ENCODE results near the gene DNAJB14. TPM values are rescaled to one million over a fixed set of nuclear protein-coding genes. Genes with fewer than 3 reads are reported as not detected.

The DNAJB14 gene
- total and polyA plus RNA-seq, 2 of the 13 experiments (the other 11 are each of a cell fraction or from before 2014, with no cell fraction given): 9.1 to 38.1 TPM

DNA sequence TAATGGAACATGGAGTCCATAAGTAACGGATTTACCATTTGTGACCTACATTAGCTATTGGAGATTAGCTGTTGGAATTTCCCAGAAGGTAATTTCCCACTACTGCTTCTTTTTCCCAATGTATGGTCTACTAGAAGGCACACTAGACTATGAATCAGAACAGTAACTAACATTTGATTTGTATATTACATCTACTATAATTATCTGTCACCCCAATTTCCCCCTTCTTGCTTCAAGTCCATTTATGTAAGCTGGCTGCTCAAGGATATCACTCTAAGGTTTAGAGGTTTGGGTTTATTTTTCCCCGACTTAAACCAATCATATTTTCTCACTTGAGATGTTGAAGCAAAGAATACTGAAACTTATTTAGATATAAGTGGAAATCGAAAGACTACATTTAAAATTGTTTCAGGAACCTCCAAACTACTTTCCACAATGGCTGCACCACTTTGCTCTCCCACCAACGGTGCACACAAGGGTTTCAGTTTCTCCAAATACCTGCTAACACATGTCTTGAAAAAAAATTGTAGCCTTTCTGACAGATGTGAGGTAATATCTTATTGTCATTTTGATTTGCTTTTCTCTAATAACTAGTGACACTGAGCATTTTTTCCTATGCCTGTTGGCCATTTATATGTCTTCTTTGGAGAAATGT, 37.0 kb upstream of the DNAJB14 start:
- in situ Hi-C loops (cut with HindIII; ENCODE audit: extremely low pct_ligation_motif_present, low pct_unique_long_range_greater_than_20kb): no loop called here
- H3K4me3 ChIP-seq (replicated peaks in 1 of 3; ENCODE audit: insufficient read depth in 1 of 3, low read depth in 2 of 3, low read length in 3 of 3): no peak overlapping the region
- H4K20me1 ChIP-seq (ENCODE audit: insufficient read depth, low read length): no peaks in the 10 kb centered on the region
- H3K36me3 ChIP-seq (replicated peaks in 1 of 2; ENCODE audit: control insufficient read depth in 1 of 2, insufficient read depth in 2 of 2, low read length in 2 of 2): no peaks in the 10 kb centered on the region
- no peaks in the 10 kb centered on the region for H3K79me2 ChIP-seq (ENCODE audit: insufficient read depth, low read length)
- no peaks in the 10 kb centered on the region for H3K9me3 ChIP-seq (ENCODE audit: low read length)
- H2AFZ ChIP-seq (ENCODE audit: low read length): no peak overlapping the region
- no peaks in the 10 kb centered on the region for H3K4me1 ChIP-seq (ENCODE audit: insufficient read depth, low read length)
- H3K4me2 ChIP-seq (ENCODE audit: low read depth, low read length): no peak overlapping the region
- POLR2A ChIA-PET: no interaction called here
- no TSS peak for BruUV-seq (replicated peaks)
- TF ChIP-seq SP1 (IDR thresholded peaks at IDR 0.05): no peak
- TF ChIP-seq SP1 (CRISPR knock-in tag; IDR thresholded peaks at IDR 0.05): no peak
- TF ChIP-seq RBM39 (IDR thresholded peaks at IDR 0.05; ENCODE audit: low read depth, low read length, poor library complexity, severe bottlenecking): no peak
- TF ChIP-seq MBD4 (IDR thresholded peaks at IDR 0.05; ENCODE audit: borderline replicate concordance, low read length): no peak
- TF ChIP-seq EHMT2 (IDR thresholded peaks at IDR 0.05; ENCODE audit: borderline replicate concordance, low read depth, low read length): no peak
- no peak for TF ChIP-seq ZNF350 (CRISPR knock-in tag; IDR thresholded peaks at IDR 0.05; ENCODE audit: borderline replicate concordance, low read depth)
- no peak for TF ChIP-seq HNRNPUL1 (IDR thresholded peaks at IDR 0.05; ENCODE audit: low read depth, low read length)
- no peak for TF ChIP-seq PLRG1 (conservative IDR thresholded peaks at IDR 0.05)
- no peak for TF ChIP-seq ZFAT (CRISPR knock-in tag; conservative IDR thresholded peaks at IDR 0.05)
- TF ChIP-seq, protein P1, sequence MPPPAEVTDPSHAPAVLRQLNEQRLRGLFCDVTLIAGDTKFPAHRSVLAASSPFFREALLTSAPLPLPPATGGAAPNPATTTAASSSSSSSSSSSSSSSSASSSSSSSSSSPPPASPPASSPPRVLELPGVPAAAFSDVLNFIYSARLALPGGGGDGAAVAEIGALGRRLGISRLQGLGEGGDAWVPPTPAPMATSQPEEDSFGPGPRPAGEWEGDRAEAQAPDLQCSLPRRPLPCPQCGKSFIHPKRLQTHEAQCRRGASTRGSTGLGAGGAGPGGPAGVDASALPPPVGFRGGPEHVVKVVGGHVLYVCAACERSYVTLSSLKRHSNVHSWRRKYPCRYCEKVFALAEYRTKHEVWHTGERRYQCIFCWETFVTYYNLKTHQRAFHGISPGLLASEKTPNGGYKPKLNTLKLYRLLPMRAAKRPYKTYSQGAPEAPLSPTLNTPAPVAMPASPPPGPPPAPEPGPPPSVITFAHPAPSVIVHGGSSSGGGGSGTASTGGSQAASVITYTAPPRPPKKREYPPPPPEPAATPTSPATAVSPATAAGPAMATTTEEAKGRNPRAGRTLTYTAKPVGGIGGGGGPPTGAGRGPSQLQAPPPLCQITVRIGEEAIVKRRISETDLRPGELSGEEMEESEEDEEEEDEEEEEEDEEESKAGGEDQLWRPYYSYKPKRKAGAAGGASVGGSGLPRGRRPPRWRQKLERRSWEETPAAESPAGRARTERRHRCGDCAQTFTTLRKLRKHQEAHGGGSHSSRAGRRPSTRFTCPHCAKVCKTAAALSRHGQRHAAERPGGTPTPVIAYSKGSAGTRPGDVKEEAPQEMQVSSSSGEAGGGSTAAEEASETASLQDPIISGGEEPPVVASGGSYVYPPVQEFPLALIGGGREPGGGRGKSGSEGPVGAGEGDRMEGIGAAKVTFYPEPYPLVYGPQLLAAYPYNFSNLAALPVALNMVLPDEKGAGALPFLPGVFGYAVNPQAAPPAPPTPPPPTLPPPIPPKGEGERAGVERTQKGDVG (CRISPR knock-in tag; IDR thresholded peaks at IDR 0.05; ENCODE audit: borderline replicate concordance): no peak
- TF ChIP-seq ZNF569 (CRISPR knock-in tag; IDR thresholded peaks at IDR 0.05; ENCODE audit: borderline replicate concordance): no peak
- TF ChIP-seq EED (CRISPR knock-in tag; IDR thresholded peaks at IDR 0.05): no peak
- TF ChIP-seq KLF15 (CRISPR knock-in tag; IDR thresholded peaks at IDR 0.05; ENCODE audit: borderline replicate concordance): no peak
- no peak for TF ChIP-seq PRPF4 (IDR thresholded peaks at IDR 0.05; ENCODE audit: low read depth, low read length, poor library complexity, severe bottlenecking)
- TF ChIP-seq RXRA (CRISPR knock-in tag; IDR thresholded peaks at IDR 0.05): no peak
- no peak for TF ChIP-seq HDAC2 (CRISPR knock-in tag; IDR thresholded peaks at IDR 0.05)
- no peak for TF ChIP-seq ZNF7 (CRISPR knock-in tag; IDR thresholded peaks at IDR 0.05)
- 3% methylated on average over 4 of the region's 4 CpGs for WGBS (ENCODE audit: low lambda C conversion rate)
- H3K9ac ChIP-seq (ENCODE audit: insufficient read depth, low read depth, low read length): no peak overlapping the region
- ATAC-seq (no peak), FAIRE-seq (no peak), DNase-seq (ENCODE audit: low spot score) (no peak)
- intact Hi-C loops (cut with micrococcal nuclease; ENCODE audit: unreplicated experiment): no loop called here
- no peaks in the 10 kb centered on the region for H3K27me3 ChIP-seq (ENCODE audit: control insufficient read depth in 1 of 2, insufficient read depth in 2 of 2, low read length in 2 of 2)
- H3K27ac ChIP-seq (ENCODE audit: extremely low read length, insufficient read depth, low read length): no peak overlapping the region
- CTCF ChIA-PET (ENCODE audit: low intra/inter-chr PET ratio, low total read pairs): no interaction called here

Measured in HepG2 (cell line).